Stimulated activated CD8-positive, alpha-beta memory T cell treated with anti-CD3 and anti-CD28 coated beads, Interleukin-12 subunit alpha, Interleukin-12 subunit beta, amount 100 ng/mL, for 24 hours (primary cell): ENCODE results near the gene TMC2.
"Not testable (repeated sequence)": the region's sequence is repeated elsewhere in the genome, so short reads cannot be mapped to it uniquely, and the experiment has no call there.

Experiments
- DNase-seq: peaks from one replicate; pipeline ENCODE4 v3.0.0-alpha.2; 2020; ENCODE audit errors: extremely low read depth

The TMC2 gene, protein sequence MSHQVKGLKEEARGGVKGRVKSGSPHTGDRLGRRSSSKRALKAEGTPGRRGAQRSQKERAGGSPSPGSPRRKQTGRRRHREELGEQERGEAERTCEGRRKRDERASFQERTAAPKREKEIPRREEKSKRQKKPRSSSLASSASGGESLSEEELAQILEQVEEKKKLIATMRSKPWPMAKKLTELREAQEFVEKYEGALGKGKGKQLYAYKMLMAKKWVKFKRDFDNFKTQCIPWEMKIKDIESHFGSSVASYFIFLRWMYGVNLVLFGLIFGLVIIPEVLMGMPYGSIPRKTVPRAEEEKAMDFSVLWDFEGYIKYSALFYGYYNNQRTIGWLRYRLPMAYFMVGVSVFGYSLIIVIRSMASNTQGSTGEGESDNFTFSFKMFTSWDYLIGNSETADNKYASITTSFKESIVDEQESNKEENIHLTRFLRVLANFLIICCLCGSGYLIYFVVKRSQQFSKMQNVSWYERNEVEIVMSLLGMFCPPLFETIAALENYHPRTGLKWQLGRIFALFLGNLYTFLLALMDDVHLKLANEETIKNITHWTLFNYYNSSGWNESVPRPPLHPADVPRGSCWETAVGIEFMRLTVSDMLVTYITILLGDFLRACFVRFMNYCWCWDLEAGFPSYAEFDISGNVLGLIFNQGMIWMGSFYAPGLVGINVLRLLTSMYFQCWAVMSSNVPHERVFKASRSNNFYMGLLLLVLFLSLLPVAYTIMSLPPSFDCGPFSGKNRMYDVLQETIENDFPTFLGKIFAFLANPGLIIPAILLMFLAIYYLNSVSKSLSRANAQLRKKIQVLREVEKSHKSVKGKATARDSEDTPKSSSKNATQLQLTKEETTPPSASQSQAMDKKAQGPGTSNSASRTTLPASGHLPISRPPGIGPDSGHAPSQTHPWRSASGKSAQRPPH

DNA sequence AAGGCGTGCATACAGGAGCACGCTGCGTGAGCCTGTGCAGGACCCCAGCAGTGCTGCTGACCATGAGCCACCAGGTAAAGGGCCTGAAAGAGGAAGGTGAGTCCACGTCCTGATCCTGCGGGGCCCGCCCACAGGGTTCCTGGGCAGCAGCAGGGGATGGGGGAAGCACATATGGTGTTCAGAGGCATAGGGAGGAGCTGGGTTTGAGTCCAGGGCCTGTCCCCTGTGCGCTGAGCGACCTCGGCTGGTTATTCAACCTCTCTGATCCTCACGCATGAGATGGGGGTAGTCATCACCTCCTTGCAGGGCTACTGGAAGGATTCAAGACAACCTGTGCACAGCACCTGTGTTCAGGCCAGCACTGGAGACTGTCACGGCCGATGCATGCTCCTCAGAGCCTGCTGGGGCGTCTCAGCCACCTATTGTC, at the start of gene TMC2:
TSS of gene TMC2 (plus strand) at position 14 of the 427 bp plus-strand sequence. CDS start at position 63, 49 bp downstream.
- no peak for DNase-seq

- not testable (repeated sequence) for DNase-seq
Observed at GRCh38 chr20:2502808-2503384, 33.5 kb upstream of the TMC2 start.

DNA sequence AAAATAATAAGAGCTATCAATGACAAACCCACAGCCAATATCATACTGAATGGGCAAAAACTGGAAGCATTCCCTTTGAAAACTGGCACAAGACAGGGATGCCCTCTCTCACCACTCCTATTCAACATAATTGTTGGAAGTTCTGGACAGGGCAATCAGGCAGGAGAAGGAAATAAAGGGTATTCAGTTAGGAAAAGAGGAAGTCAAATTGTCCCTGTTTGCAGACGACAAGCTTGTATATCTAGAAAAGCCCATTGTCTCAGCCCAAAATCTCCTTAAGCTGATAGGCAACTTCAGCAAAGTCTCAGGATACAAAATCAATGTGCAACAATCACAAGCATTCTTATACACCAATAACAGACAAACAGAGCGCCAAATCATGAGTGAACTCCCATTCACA, 31.6 kb upstream of the TMC2 start:
- DNase-seq: not testable (repeated sequence)

GRCh38 chr20:2506426-2506825, 29.9 kb upstream of the TMC2 start:
- not testable (repeated sequence) for DNase-seq

DNA sequence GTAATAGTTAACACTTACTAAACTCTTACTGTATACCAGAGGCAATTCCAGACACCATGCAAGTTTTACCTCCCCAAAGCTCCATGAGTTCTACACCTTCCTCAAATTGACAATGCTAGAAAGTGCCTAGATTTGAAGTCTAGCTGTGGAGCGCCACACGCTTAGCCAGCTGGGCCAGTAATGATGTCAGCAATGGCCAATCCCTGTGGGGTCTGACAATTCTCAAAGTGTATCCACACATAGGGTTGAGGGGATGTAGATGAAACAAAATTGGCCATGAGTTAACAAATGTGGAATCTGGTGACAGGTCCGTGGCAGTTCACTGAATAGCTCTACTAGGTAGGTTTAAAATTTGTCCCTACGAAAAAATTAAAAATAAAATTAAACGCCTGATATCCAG, 28.9 kb upstream of the TMC2 start:
- DNase-seq: no peak

GRCh38 chr20:2507875-2508630, 28.3 kb upstream of the TMC2 start:
- DNase-seq: no peak

GRCh38 chr20:2508631-2509467, 27.5 kb upstream of the TMC2 start, which contains the start of gene ZNF343:
Gene ZNF343 (minus strand): TSS chr20:2508915. CDS start chr20:2493895, 15,020 bp downstream.
- peak; percentile 31 for DNase-seq

GRCh38 chr20:2509468-2509781, 26.9 kb upstream of the TMC2 start:
- DNase-seq: no peak

GRCh38 chr20:2509794-2510193, 26.6 kb upstream of the TMC2 start:
- no peak for DNase-seq

GRCh38 chr20:2515203-2515602, 21.2 kb upstream of the TMC2 start:
- no peak for DNase-seq

DNA sequence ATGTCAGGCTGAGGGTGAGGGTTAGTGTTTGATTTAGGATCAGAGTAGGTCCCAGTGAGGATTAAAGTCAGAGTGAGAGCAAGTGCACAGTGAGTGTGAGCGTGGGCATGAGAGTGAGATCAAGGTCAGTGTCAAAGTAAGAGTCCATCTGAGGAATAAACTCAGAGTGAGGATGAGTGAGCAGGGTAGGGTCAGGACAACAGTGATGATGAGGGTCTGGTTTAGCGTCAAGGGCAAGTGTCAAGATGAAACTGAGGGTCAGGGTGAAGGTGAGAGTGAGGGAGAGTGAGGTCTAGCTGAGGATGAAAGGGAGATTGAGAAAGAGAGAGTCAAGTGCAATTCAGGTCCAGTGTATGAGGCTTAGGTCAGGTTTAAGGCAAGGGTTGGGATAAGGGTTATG, 20.0 kb upstream of the TMC2 start:
- DNase-seq: no peak

GRCh38 chr20:2518096-2518495, 18.3 kb upstream of the TMC2 start:
- no peak for DNase-seq

- DNase-seq: no peak
Observed at GRCh38 chr20:2518558-2518957, 17.8 kb upstream of the TMC2 start.

DNA sequence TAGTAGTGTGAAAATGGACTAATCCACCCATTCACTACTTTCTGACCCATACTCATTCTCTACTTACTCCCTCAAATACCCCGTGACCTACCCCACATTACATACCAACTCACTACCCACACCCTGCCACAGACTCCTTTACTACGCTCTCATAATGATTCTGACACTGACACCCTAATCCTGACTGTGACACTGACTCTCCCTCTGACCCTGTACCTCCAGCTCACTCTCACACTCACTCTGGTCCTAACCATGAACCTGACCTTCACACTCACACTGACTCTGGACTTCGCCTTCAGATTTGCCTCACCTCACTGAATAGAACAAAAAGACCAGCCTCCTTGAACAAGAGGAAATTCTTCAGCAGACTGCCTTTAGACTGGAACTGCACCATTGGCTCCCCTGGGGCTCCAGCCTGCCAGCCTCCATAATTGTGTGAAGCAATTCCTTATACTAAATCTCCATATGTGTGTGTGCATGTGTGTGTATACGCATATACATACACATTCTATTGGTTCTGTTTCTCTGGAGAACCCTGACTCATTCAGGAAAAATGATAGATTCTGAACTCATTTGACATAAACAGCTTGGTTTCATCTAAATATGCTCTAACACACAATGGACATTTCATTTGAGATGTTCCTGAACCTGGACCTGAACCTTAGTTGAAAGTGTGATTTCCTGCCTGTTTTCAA, 17.1 kb upstream of the TMC2 start:
- DNase-seq: no peak

GRCh38 chr20:2520617-2521016, 15.8 kb upstream of the TMC2 start:
- DNase-seq: no peak

DNA sequence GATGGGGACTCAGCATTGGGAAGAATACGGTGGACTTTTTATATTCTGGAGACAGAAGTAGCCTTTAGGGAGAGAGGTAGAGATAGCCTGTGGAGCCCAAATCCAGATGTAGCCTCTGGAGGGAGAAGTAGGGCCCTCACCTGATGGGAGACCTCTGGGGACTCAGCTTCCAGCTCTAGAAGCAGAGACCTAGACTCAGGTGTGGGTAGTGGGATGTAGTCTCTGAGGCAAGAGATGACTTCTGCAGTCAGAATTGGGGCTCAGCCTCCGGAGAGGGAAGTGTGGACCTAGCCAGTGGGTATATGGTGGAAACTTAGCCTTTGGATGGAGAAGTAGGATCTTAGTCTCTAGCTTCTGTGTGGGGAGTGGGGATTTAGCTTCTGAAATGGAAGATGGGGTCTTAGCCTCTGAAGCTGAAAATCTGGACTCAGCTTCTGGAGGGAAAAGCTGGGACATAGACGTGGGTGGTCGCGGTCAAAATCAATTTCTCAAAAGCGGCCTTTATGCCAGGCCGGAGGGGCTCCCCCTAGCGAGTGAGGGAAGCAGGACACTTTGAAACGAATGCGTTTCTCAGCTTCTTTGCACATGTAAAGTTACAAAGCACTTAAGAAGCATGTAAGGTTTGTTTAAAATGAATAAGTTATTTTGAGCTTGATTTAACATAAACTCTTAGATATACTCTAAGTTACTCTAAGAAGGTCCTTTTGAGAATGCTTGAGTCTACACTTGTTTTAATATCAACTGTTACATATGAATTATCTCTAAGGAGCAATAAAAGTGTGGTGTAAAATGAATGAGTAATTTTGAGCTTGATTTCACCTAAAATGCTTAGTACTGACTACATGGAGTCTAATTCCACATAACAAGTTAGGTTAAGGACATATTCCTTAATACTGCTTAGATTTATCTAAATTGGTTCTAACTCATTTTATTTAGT, 14.7 kb upstream of the TMC2 start:
- DNase-seq: no peak

DNA sequence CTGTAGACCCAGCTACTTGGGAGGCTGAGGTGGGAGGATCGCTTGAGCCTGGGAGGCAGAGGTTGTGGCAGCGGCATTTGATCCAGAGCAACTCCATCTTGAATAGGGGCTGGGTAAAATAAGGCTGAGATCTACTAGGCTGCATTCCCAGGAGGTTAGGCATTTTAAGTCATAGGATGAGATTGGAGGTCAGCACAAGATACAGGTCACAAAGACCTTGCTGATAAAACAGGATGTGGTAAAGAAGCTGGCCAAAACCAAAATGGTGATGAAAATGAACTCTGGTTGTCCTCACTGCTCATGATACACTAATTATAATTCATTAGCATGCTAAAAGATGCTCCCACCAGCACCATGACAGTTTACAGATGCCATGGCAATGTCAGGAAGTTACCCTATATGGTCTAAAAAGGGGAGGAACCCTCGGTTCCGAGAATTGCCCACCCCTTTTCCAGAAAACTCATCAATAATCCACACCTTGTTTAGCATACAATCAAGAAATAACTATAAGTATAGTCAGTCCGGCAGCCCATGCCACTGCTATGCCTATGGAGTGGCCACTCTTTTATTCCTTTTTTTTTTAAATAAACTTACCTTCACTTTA, 13.4 kb upstream of the TMC2 start:
- DNase-seq: not testable (repeated sequence)

DNA sequence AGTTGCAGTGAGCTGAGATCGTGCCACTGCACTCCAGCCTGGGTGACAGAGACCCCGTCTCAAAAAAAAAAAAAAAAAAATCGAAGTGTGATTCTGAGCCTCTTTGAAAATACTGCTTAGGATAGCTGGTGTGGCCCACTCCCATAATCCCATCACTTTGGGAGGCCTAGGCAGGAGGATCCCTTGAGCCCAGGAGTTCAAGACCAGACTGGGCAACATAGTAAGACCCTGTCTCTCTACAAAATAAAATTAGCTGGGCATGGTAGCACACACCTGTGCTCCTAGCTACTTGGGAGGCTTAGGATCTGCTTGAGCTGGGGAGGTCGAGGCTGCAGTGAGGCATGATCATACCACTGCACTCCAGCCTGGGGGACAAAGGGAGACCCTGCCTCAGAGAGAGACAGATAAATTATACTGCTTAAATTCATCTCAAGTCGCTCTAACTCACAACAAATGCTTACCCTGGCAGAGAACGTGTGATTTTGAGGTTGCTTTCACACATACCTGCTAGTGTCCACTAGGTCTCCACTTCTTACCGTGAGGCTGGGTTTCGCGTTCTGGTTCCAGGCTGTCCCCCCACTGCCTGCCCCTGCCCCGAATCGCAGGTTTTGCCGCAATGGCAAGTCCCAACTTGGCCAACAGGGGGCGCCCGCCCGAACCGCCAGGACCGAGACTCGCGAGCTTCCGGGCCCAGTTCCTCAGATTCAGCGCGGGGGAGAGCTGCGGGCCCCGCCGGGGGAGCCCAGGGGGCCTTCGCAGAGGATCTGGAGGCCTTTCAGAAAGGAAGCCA, 12.3 kb upstream of the TMC2 start:
- peak; percentile 78 for DNase-seq
